Sigmoid colon (tissue), 4 donors: ENCODE measurements around the gene CACNA1E.

Source experiments
- CTCF ChIP-seq, 4 experiments: fragments of 450-650 bp in 3 of 4; fragments of 200-600 bp in 1 of 4; IDR thresholded peaks; one replicate each; pipeline ENCODE4 v1.5.1; 2016 to 2019; ENCODE audit warnings: antibody characterized with exemption in 4 of 4, mild to moderate bottlenecking in 3 of 4, moderate library complexity in 2 of 4
- EP300 ChIP-seq, 4 donors: sonication (generic); formaldehyde crosslinking; IDR thresholded peaks; one replicate each; pipeline ENCODE4 v1.6.1; 2017; ENCODE audit warnings: antibody characterized with exemption in 4 of 4

DNA sequence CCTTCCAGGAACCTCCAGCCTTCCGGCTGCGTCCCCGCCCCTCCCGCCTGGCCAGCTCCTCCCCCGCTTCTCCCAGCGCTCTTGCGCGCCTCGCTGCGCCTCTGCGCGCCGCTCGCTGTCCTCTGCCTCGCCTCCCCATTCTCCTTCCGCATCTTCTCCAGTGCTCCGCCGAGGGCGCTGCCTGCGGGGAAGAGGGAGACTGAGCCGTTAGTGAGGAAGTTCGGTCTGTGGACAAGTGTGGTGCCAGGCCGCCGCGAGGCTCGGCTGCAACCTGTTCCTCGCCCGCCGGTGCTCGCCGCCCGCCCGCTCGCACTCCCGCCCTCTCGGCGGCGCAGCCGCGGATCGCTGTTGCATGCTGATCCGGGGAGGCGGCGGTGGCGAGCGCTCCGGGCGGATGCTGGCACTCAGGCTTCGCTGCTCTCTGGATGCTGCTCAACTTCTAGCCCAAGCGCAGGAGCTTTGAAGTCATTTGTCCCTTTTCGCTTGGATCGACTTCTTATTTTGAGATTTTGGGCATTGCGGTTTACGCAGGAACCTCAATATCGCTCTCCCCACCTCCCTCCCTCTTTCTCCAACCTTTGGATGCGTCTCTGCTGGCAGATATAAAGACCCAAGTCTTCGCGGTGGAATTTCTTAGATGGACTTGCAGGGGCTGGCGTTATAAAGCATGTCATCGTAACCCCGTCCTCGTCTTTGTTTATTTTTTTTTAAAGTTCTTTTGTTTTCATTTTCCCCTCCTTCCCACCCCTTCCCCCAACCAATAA lies 614 bp upstream of the CACNA1E start:
- no peak for TF ChIP-seq CTCF (IDR thresholded peaks at IDR 0.05)
- no peak for TF ChIP-seq EP300 (IDR thresholded peaks at IDR 0.05)
